Mesothelial cell of epicardium (in vitro differentiated cells): ENCODE measurements around the gene SPRR1A. TPM values are rescaled to one million over a fixed set of nuclear protein-coding genes. Genes with fewer than 3 reads are reported as not detected.
"Not testable (repeated sequence)": the region's sequence is repeated elsewhere in the genome, so short reads cannot be mapped to it uniquely, and the experiment has no call there.

ENCODE experiments used
- DNase-seq, 2 experiments: peaks; one replicate each; pipeline ENCODE4 v3.0.0; 2021; ENCODE audit warnings: low spot score in 2 of 2; ENCODE audit not compliant: unreplicated experiment in 2 of 2
- H3K27ac Mint-ChIP-seq: 2 replicates; pipeline ENCODE4 v1.8.0; 2021; ENCODE audit warnings: mixed read lengths
- H3K27me3 Mint-ChIP-seq: 2 replicates; pipeline ENCODE4 v1.8.0; 2021; ENCODE audit warnings: low read depth, mixed read lengths
- H3K36me3 Mint-ChIP-seq: 2 replicates; pipeline ENCODE4 v1.8.0; 2021; ENCODE audit warnings: mixed read lengths
- H3K4me1 Mint-ChIP-seq: 2 replicates; pipeline ENCODE4 v1.8.0; 2021; ENCODE audit warnings: mixed read lengths
- H3K4me3 Mint-ChIP-seq: 2 replicates; pipeline ENCODE4 v1.8.0; 2021; ENCODE audit warnings: mild to moderate bottlenecking, moderate library complexity, mixed read lengths
- H3K9me3 Mint-ChIP-seq: 2 replicates; pipeline ENCODE4 v1.8.0; 2021; ENCODE audit warnings: mixed read lengths
- total RNA-seq: library from RNA; stranded (reverse); gene quantifications from 3 replicates; pipeline ENCODE4 v1.2.1, GENCODE V29; 2021
- TF ChIP-seq, protein P1 (sequence below): fragments of 200-600 bp; sonication (generic); IDR thresholded peaks from one replicate; pipeline ENCODE4 v1.5.0; 2021; ENCODE audit warnings: antibody characterized with exemption; ENCODE audit not compliant: unreplicated experiment

Gene SPRR1A
- total RNA-seq, 1 donor from 2014 or later = not detected

DNA sequence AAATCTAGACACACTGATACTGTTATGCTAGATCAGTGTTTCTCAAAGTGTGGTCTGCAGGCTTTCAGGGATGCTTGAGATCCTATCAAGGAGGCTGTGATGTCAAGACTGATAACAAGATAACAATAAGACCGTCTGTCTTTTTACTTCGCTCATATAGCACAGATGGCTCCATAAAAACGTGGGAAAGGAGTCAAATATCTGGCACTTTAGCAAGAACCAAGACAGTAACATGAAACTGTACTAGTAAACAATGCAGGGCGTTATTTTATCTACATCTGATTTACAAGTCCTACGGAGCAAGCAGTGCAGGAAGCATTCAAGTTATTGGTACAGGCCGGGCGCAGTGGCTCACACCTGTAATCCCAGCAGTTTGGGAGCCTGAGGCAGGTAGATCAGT, 14.0 kb downstream of the SPRR1A start:
- H3K27me3 Mint-ChIP-seq = no peaks in the 10 kb centered on the region
- TF ChIP-seq, protein P1, sequence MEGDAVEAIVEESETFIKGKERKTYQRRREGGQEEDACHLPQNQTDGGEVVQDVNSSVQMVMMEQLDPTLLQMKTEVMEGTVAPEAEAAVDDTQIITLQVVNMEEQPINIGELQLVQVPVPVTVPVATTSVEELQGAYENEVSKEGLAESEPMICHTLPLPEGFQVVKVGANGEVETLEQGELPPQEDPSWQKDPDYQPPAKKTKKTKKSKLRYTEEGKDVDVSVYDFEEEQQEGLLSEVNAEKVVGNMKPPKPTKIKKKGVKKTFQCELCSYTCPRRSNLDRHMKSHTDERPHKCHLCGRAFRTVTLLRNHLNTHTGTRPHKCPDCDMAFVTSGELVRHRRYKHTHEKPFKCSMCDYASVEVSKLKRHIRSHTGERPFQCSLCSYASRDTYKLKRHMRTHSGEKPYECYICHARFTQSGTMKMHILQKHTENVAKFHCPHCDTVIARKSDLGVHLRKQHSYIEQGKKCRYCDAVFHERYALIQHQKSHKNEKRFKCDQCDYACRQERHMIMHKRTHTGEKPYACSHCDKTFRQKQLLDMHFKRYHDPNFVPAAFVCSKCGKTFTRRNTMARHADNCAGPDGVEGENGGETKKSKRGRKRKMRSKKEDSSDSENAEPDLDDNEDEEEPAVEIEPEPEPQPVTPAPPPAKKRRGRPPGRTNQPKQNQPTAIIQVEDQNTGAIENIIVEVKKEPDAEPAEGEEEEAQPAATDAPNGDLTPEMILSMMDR = no peak
- H3K9me3 Mint-ChIP-seq = peaks cover 8% of the 10 kb centered on the region
- H3K4me1 Mint-ChIP-seq = no peaks in the 10 kb centered on the region
- DNase-seq = no peak
- H3K36me3 Mint-ChIP-seq = no peaks in the 10 kb centered on the region
- H3K4me3 Mint-ChIP-seq = no peak overlapping the region
- no peak overlapping the region for H3K27ac Mint-ChIP-seq

- Mint-ChIP-seq H3K4me1 (no peaks in the 10 kb centered on the region), H3K27me3 (no peaks in the 10 kb centered on the region), H3K36me3 (no peaks in the 10 kb centered on the region), H3K4me3 (no peak overlapping the region), H3K9me3 (peaks cover 8% of the 10 kb centered on the region), H3K27ac (no peak overlapping the region)
- TF ChIP-seq, protein P1 = no peak
- no peak for DNase-seq
These were observed 14.6 kb downstream of the SPRR1A start for GRCh38 chr1:152998476-152998875.

DNA sequence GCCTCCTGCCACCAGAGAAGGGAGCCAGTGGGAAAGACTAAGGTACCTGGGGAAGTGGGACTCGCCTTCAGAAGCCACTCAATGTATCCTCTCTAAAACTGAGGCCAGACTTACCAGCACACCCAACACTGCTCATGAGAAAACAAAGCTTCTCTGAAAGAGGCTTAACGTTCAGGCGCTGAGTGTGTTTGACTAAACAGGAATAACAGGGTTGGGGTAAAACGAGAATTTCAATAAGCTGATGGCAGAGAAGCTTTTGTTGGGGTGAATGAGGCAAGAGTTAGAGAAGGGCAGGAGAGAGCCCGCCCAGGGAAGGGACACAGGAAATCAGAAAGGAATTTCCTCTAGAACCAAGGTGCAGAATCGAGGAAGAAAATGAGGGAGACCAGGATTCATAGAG, 15.9 kb downstream of the SPRR1A start:
- Mint-ChIP-seq H3K4me1 (no peaks in the 10 kb centered on the region), H3K27me3 (peaks cover 1% of the 10 kb centered on the region), H3K36me3 (no peaks in the 10 kb centered on the region), H3K9me3 (peaks cover 8% of the 10 kb centered on the region), H3K27ac (no peak overlapping the region), H3K4me3 (no peak overlapping the region)
- TF ChIP-seq, protein P1 = no peak
- DNase-seq = no peak

DNA sequence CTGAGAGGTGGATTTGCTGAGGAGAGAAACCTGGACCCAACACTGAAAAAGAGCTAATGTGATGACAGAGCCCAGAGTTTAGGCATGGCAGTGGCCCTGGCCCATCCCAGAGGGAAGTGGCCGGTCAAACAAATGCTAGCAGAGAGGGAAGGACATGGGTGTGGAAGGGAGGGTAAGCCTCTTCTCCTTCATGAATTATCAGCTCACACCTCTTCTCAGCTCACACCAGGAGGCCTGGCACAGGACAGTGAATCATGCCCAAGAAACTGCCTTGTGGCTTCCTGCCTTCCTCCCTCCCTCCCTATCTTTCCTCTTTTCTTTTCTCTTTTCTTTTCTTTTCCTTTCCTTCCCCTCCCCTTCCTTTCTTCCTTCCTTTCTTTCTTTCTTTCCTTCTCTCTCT, 16.4 kb downstream of the SPRR1A start:
- TF ChIP-seq, protein P1 = no peak
- peaks cover 5% of the 10 kb centered on the region for H3K9me3 Mint-ChIP-seq
- H3K27ac Mint-ChIP-seq = no peak overlapping the region
- H3K4me3 Mint-ChIP-seq = no peak overlapping the region
- no peak for DNase-seq
- H3K36me3 Mint-ChIP-seq = no peaks in the 10 kb centered on the region
- no peaks in the 10 kb centered on the region for H3K4me1 Mint-ChIP-seq
- peaks cover 1% of the 10 kb centered on the region for H3K27me3 Mint-ChIP-seq

- H3K36me3 Mint-ChIP-seq = no peaks in the 10 kb centered on the region
- H3K4me3 Mint-ChIP-seq = no peak within 1 kb of the TSS
- H3K27me3 Mint-ChIP-seq = peaks cover 1% of the 10 kb centered on the region
- no peak for DNase-seq
- H3K27ac Mint-ChIP-seq = no peak within 1 kb of the TSS
- H3K4me1 Mint-ChIP-seq = no peaks in the 10 kb centered on the region
- TF ChIP-seq, protein P1 = no peak
- no peaks in the 10 kb centered on the region for H3K9me3 Mint-ChIP-seq
These were observed 17.5 kb downstream of the SPRR1A start, which contains the start of gene SPRR3 for GRCh38 chr1:153001382-153001781. TSS of gene SPRR3 (plus strand) at chr1:153001749. CDS start at chr1:153003021, 1,272 bp downstream.

DNA sequence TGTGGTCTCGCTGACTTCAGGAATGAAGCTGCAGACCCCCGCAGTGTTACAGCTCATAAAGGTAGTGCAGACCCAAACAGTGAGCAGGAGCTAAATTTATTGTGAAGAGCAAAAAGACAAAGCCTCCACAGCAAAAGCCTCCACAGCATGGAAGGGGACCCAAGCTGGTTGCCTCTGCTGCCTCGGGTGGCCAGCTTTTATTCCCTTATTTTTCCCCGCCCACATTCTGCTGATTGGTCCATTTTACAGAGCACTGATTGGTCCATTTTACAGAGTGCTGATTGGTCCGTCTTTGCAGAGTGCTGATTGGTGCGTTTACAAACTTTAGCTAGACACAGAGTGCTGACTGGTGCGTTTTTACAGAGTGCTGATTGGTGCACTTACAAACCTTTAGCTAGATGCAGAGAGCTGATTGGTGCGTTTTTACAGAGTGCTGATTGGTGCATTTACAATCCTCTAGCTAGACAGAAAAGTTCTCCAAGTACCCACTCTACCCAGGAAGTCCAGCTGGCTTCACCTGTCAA, 27.4 kb downstream of the SPRR1A start:
- DNase-seq, H3K27ac Mint-ChIP-seq, H3K27me3 Mint-ChIP-seq: not testable (repeated sequence)

DNA sequence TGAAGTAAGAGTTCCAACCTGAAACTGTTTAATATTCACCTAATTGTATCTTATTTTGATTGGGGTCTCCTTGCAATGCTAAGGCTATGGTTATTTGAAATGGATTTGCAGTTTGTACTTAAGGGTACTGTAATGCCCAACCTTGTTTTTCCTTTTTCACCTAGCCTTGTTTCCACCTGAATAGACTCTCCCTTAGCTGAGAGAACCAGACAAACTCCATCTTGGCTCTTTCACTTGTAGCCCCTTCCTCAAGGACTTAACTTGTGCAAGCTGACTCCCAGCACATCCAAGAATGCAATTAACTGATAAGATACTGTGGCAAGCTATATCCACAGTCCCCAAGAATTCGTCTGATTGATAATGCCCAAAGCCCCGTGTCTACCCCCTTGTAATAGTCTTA, 37.9 kb downstream of the SPRR1A start:
- H3K9me3 Mint-ChIP-seq, H3K36me3 Mint-ChIP-seq, H3K4me1 Mint-ChIP-seq, H3K4me3 Mint-ChIP-seq, H3K27ac Mint-ChIP-seq, DNase-seq: not testable (repeated sequence)
- H3K27me3 Mint-ChIP-seq = peaks cover 11% of the 10 kb centered on the region

More for the DNA sequence above, 27.4 kb downstream of the SPRR1A start:
- H3K4me1 Mint-ChIP-seq, H3K9me3 Mint-ChIP-seq, H3K36me3 Mint-ChIP-seq, H3K4me3 Mint-ChIP-seq: not testable (repeated sequence)

GRCh38 chr1:153022340-153022739, 38.5 kb downstream of the SPRR1A start:
- peaks cover 11% of the 10 kb centered on the region for H3K27me3 Mint-ChIP-seq
- not testable (repeated sequence) for H3K9me3 Mint-ChIP-seq, H3K4me1 Mint-ChIP-seq, DNase-seq, H3K4me3 Mint-ChIP-seq, H3K36me3 Mint-ChIP-seq
- peak overlapping the region; percentile 5 for H3K27ac Mint-ChIP-seq
